ENCODE results near the gene IL6R.
A peak's percentile ranks its signal among the peaks of the same experiment; 100 is the strongest.

The IL6R gene

DNA sequence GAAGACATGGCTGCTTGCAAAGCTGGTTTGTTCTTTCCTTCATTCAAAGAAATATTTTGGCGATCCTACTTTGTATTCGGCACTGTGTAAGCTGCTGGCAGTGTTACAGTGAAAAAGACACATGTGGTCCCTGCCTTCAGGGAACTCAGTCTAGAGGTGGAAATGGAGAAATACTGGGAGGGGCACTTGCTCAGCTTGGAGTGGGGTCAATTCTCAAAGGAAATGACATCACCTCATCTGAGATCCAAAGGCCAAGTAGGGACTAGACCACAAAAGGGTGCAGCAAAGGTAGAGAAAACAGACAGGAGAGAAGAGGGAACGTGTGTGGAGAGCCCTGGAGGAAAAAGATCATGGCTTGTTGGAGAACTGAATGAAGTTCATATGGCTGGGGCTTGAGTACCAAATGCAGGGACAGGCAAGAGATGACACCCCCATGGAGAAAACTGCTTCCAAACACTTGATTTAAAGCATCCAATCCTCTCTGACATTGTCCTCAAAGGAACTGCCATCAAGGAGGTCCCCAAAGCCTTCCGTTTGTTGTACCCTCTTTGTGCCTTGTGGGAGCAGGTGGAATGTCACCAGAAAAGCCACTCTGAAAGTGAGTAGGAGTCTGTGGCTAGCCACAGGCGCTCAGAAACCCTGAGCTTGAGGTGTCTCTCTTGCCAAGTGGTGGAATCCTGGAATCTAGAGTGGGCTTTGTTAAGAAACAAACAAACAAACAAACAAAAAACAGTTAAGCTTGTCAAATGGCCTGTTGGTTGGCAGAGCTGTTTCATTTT is 48.6 kb downstream of the IL6R start:
- DNase-seq (ENCODE audit: low spot score) = no peak

DNA sequence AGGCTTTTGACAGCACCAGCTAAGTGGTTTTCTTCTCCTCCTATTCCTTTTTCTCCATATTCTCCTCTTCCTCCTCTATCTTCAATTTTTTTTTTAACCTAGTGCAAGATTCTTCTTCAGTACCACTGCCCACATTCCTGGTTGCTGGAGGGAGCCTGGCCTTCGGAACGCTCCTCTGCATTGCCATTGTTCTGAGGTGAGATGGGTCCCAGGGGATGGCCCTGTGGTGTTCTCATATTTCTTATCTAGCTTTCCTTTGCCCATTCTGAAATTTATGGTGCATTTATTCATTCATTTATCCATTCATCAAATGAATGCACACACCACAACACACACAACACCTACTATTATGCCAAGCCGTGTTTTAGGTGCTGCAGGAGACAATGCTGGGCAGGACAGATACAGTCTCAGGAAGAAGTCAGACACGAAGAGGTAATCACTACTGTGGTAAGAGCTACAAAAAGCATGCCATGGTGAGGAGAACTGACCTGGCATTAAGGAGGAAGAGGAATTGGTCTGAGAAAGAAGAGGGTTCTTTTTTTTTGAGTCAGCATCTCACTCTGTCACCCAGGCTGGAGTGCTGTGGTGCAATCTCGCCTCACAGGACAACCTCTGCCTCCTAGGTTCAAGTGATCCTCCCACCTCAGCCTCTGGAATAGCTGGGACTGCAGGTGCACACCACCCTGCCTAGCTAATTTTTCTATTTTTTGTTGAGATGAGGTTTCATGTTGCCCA is 49.4 kb downstream of the IL6R start:
- no peak for DNase-seq (ENCODE audit: low spot score)

GRCh38 chr1:154456631-154457030 is 51.5 kb downstream of the IL6R start:
- DNase-seq (ENCODE audit: low spot score) = no peak

- DNase-seq (ENCODE audit: low spot score) = no peak
Observed at GRCh38 chr1:154459080-154459479, 53.9 kb downstream of the IL6R start.

DNA sequence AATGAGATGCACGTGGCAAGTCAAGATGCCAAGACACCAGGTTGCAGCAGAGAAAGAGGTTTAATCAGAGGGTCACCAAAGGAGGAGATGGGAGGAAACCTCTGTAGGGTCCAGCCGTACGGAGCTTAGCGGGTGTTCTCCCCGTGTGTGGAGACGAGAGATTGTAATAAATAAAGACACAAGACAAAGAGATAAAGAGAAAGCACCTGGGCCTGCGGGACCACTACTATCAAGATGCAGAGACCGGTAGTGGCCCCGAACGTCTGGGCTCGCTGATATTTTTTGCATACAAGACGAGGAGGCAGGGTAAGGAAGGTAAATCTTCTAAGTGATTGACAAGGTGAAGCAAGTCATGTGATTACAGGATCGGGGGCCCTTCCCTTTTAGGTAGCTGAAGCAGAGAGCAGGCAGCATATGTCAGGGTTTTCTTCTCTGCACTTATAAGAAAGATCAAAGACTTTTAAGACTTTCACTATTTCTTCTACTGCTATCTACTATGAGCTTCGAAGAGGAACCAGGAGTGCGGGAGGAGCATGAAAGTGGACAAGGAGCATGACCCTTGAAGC is 55.6 kb downstream of the IL6R start:
- no peak for DNase-seq (ENCODE audit: low spot score)

- no peak for DNase-seq (ENCODE audit: low spot score)
Observed at GRCh38 chr1:154463512-154463990, 58.4 kb downstream of the IL6R start.

- no peak for DNase-seq (ENCODE audit: low spot score)
Observed at GRCh38 chr1:154465621-154466195, 60.6 kb downstream of the IL6R start.

DNA sequence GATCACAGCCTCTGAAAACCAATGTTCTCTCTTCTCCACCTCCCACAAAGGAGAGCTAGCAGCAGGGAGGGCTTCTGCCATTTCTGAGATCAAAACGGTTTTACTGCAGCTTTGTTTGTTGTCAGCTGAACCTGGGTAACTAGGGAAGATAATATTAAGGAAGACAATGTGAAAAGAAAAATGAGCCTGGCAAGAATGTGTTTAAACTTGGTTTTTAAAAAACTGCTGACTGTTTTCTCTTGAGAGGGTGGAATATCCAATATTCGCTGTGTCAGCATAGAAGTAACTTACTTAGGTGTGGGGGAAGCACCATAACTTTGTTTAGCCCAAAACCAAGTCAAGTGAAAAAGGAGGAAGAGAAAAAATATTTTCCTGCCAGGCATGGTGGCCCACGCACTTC is 61.1 kb downstream of the IL6R start:
- DNase-seq (ENCODE audit: low spot score) = no peak

GRCh38 chr1:154466921-154467417 is 61.8 kb downstream of the IL6R start:
- no peak for DNase-seq (ENCODE audit: low spot score)

GRCh38 chr1:154467434-154468102 is 62.4 kb downstream of the IL6R start:
- DNase-seq (ENCODE audit: low spot score) = no peak

- no peak for DNase-seq (ENCODE audit: low spot score)
Observed at GRCh38 chr1:154468535-154469250, 63.5 kb downstream of the IL6R start.

- no peak for DNase-seq (ENCODE audit: low spot score)
Observed at GRCh38 chr1:154469844-154470560, 64.9 kb downstream of the IL6R start.

- no peak for DNase-seq (ENCODE audit: low spot score)
Observed at GRCh38 chr1:154471304-154471703, 66.2 kb downstream of the IL6R start.

- no peak for DNase-seq (ENCODE audit: low spot score)
Observed at GRCh38 chr1:154474802-154475201, 69.7 kb downstream of the IL6R start.

- no peak for DNase-seq (ENCODE audit: low spot score)
Observed at GRCh38 chr1:154476791-154477190, 71.6 kb downstream of the IL6R start.

DNA sequence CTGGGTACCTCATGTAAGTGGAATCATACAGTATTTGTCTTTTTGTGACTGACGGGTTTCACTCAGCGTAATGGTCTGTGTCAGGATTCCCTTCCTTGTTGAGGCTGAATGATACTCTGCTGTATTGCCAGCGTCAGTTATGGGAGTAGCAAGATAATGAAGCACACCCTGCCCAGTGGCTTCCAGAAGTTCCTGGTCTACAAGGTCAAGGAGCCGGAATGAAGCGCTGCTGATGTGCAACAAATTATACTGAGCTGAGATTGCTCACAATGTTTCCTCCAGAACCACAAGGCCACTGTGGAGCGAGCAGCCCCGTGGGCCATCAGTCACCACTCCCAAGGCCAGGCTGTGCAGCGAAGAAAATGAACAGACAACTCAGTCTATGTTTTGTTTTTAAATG is 72.9 kb downstream of the IL6R start:
- DNase-seq (ENCODE audit: low spot score) = no peak

- no peak for DNase-seq (ENCODE audit: low spot score)
Observed at GRCh38 chr1:154478639-154479038, 73.5 kb downstream of the IL6R start.

DNA sequence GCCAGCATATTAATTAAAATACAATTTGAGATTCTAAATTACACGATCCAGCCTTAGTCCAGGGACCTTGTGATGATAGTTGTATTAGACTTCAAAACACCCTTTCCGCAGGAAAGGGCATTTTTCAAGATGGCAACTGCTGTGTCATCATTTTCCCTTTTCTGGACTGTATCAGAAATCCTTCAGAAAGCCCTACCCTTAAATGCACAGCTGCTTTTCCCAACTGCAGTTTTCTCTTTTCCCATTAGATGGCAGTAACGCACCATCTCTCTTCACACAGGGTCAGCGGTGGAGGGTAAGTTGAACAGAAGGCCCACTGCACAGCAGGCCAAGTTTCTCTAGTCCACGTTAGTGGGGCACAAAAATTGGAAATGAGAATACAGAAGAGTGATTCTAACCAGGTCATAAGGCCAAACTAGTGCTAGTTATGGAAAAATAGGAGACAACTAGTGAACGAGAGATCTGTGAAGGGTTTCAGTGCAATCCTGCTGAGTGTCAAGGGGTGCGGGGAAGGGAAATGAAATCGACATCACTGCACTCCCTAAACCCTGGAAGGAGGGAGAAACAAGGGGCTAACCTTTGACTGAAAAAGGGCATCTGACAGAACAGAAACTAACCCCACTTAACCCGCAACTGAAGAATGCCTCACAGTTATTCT is 74.8 kb downstream of the IL6R start:
- peak; percentile 74 for DNase-seq (ENCODE audit: low spot score)

- no peak for DNase-seq (ENCODE audit: low spot score)
Observed at GRCh38 chr1:154481053-154481452, 75.9 kb downstream of the IL6R start.
